A549 (cell line): ENCODE measurements around the gene MIEF1. TPM values are rescaled to one million over a fixed set of nuclear protein-coding genes. Genes with fewer than 3 reads are reported as not detected.

Experiments used
- ATAC-seq, 2 experiments: fragments of 200-7000 bp in 1 of 2; fragments of >200 bp in 1 of 2; cut with Nextera tagmentation in 1 of 2; cut with Tn5 transposase in 1 of 2; 3 replicates each; pipeline versions ENCODE4 v1.8.0 to v1.9.1; 2018 to 2020; ENCODE audit warnings: mild to moderate bottlenecking in 1 of 2, moderate library complexity in 1 of 2
- CTCF ChIA-PET: fragments of 300-600 bp; sonication (Branson Sonifier 250); formaldehyde crosslinking; extraction: SDS; loops from one replicate; lab custom pipeline; 2021; ENCODE audit warnings: antibody characterized with exemption, inconsistent platforms; lab: Yijun Ruan, JAX
- POLR2A ChIA-PET: fragments of 350-600 bp; formaldehyde crosslinking; extraction: SDS; loops from one replicate; lab custom pipeline; 2021; ENCODE audit warnings: antibody characterized with exemption, inconsistent platforms; lab: Yijun Ruan, JAX
- DNase-seq, 2 experiments: peaks; one replicate each; pipeline versions ENCODE4 v3.0.0 to v3.0.0-alpha.2; 2011 to 2016; ENCODE audit warnings: low read depth in 1 of 2, low spot score in 1 of 2
- FAIRE-seq: peaks from 2 replicates; lab custom pipeline; 2011; peaks lifted over from hg19 to GRCh38; lab: Jason Lieb, UNC
- H3K27ac ChIP-seq, 2 experiments: fragments of >200 bp; sonication (Bioruptor Twin); formaldehyde crosslinking; 3 replicates each; pipeline ENCODE4 v1.5.1; 2016 to 2017
- H3K4me1 ChIP-seq: fragments of >200 bp; sonication (Bioruptor Twin); formaldehyde crosslinking; 3 replicates; pipeline ENCODE4 v1.6.1; 2016
- H3K4me2 ChIP-seq: fragments of >200 bp; sonication (Bioruptor Twin); formaldehyde crosslinking; 3 replicates; pipeline ENCODE4 v1.6.1; 2016
- H3K4me3 ChIP-seq: fragments of >200 bp; sonication (Bioruptor Twin); formaldehyde crosslinking; 3 replicates; pipeline ENCODE4 v1.5.1; 2016
- H3K9me3 ChIP-seq: fragments of >200 bp; sonication (Bioruptor Twin); formaldehyde crosslinking; 3 replicates; pipeline ENCODE4 v1.6.1; 2016
- CBX2 ChIP-seq: fragments of 200-600 bp; sonication (generic); IDR thresholded peaks from 2 replicates; pipeline ENCODE4 v1.6.1; 2016; ENCODE audit warnings: low read depth, mild to moderate bottlenecking, borderline replicate concordance
- CBX8 ChIP-seq: fragments of 200-600 bp; sonication (generic); IDR thresholded peaks from 2 replicates; pipeline ENCODE4 v1.6.1; 2016
- CHD4 ChIP-seq: fragments of 200-600 bp; sonication (generic); IDR thresholded peaks from 2 replicates; pipeline ENCODE4 v1.6.1; 2016; ENCODE audit warnings: antibody characterized with exemption, mild to moderate bottlenecking, borderline replicate concordance
- E2F6 ChIP-seq: IDR thresholded peaks from 2 replicates; pipeline ENCODE4 v1.6.1; 2012; ENCODE audit warnings: low read depth, borderline replicate concordance
- EHF ChIP-seq: fragments of 250-450 bp; sonication (Bioruptor Pico); IDR thresholded peaks from 2 replicates; pipeline ENCODE4 v1.5.0; 2020; ENCODE audit warnings: mild to moderate bottlenecking
- EHMT2 ChIP-seq: fragments of 200-600 bp; sonication (generic); IDR thresholded peaks from 2 replicates; pipeline ENCODE4 v1.6.1; 2016; ENCODE audit warnings: antibody characterized with exemption, low read depth, mild to moderate bottlenecking, moderate library complexity
- ESRRA ChIP-seq: fragments of 150-350 bp; IDR thresholded peaks from 2 replicates; pipeline ENCODE4 v1.6.1; 2014; ENCODE audit warnings: mild to moderate bottlenecking, low read length, borderline replicate concordance
- FOSB ChIP-seq: fragments of 250-450 bp; sonication (Bioruptor Pico); IDR thresholded peaks from 2 replicates; pipeline ENCODE4 v1.5.0; 2020; ENCODE audit warnings: mild to moderate bottlenecking, moderate library complexity
- FOSL2 ChIP-seq, 2 experiments: fragments of 450-650 bp in 1 of 2; fragments of >200 bp in 1 of 2; sonication (Bioruptor Twin) in 1 of 2; formaldehyde crosslinking; IDR thresholded peaks; 2 replicates each; pipeline versions ENCODE4 v1.5.0 to v1.6.1; 2016 to 2020; ENCODE audit warnings: mild to moderate bottlenecking in 1 of 2, moderate library complexity in 1 of 2
- HDAC2 ChIP-seq: fragments of 200-600 bp; sonication (generic); IDR thresholded peaks from 2 replicates; pipeline ENCODE4 v1.6.1; 2016
- HOXB5 ChIP-seq: fragments of 250-450 bp; sonication (Bioruptor Pico); IDR thresholded peaks from 2 replicates; pipeline ENCODE4 v1.5.0; 2020; ENCODE audit warnings: mild to moderate bottlenecking, moderate library complexity
- JUNB ChIP-seq: fragments of >200 bp; sonication (Bioruptor Twin); formaldehyde crosslinking; IDR thresholded peaks from 2 replicates; pipeline ENCODE4 v1.6.1; 2016
- KDM5A ChIP-seq: fragments of 200-600 bp; sonication (generic); IDR thresholded peaks from 2 replicates; pipeline ENCODE4 v1.6.1; 2016; ENCODE audit warnings: antibody characterized with exemption, mild to moderate bottlenecking
- RARB ChIP-seq: fragments of 250-450 bp; sonication (Bioruptor Pico); IDR thresholded peaks from 2 replicates; pipeline ENCODE4 v1.8.0; 2021; ENCODE audit warnings: mild to moderate bottlenecking, moderate library complexity
- SREBF2 ChIP-seq: fragments of 450-650 bp; IDR thresholded peaks from 2 replicates; pipeline ENCODE4 v1.6.1; 2014; ENCODE audit warnings: mild to moderate bottlenecking, moderate library complexity
- TFCP2L1 ChIP-seq: fragments of 250-450 bp; sonication (Bioruptor Pico); IDR thresholded peaks from 2 replicates; pipeline ENCODE4 v1.5.0; 2021; ENCODE audit warnings: mild to moderate bottlenecking
- TP53 ChIP-seq: fragments of 250-450 bp; sonication (Bioruptor Pico); IDR thresholded peaks from 2 replicates; pipeline ENCODE4 v1.5.0; 2021; ENCODE audit warnings: mild to moderate bottlenecking, moderate library complexity
- ZC3H11A ChIP-seq: fragments of 450-650 bp; IDR thresholded peaks from 2 replicates; pipeline ENCODE4 v1.6.1; 2014; ENCODE audit warnings: antibody characterized with exemption, mild to moderate bottlenecking
- WGBS: methylation state at CpG from one replicate; pipeline ENCODE4 v1.1.6; 2017; ENCODE audit errors: missing lambda C conversion rate; 5-methylcytosine and 5-hydroxymethylcytosine counted together
- polyA plus RNA-seq, 4 experiments: library from polyadenylated mRNA; depleted of rRNA in 3 of 4; stranded (reverse); fragments of >200 nt; fragmentation: RNase III in 1 of 4; extraction: RNeasy Plus Mini Kit Qiagen cat#74134 plus additional on column Dnase treatment in 1 of 4; gene quantifications; 2 replicates in 3 of 4; 3 replicates in 1 of 4; pipeline ENCODE4 v1.2.3, GENCODE V29; 2011 to 2017
- TF ChIP-seq, protein P1 (sequence below): fragments of >200 bp; sonication (Bioruptor Twin); formaldehyde crosslinking; IDR thresholded peaks from 2 replicates; pipeline ENCODE4 v1.6.1; 2016
- TF ChIP-seq, protein P2 (sequence below): fragments of 200-600 bp; sonication (generic); IDR thresholded peaks from 2 replicates; pipeline ENCODE4 v1.6.1; 2016; ENCODE audit warnings: antibody characterized with exemption, mild to moderate bottlenecking, moderate library complexity
- TF ChIP-seq, protein P3 (sequence below): IDR thresholded peaks from 2 replicates; pipeline ENCODE4 v1.6.1; 2012
- TF ChIP-seq, protein P4 (sequence below): fragments of 450-650 bp; IDR thresholded peaks from 2 replicates; pipeline ENCODE4 v1.6.1; 2014; ENCODE audit warnings: antibody characterized with exemption

MIEF1 gene
- polyA plus RNA-seq, 2 of the 4 experiments (the other 2 are of a cell fraction): 18.8 to 20.5 TPM

- 0 out of 3 replicates have a peak, but pooled peaks cover 5% of the 10 kb centered on the region for H3K4me1 ChIP-seq
- FAIRE-seq: no peak
- no peaks in the 10 kb centered on the region for H3K9me3 ChIP-seq
- ChIA-PET CTCF (interaction anchor here (1.3 kb wide), 1 partner anchor 29 kb away, joined by 3 read pairs; no protein-coding TSS in a partner anchor), POLR2A (no interaction called here)
- H3K4me2 ChIP-seq: no peak overlapping the region
- no peak overlapping the region for H3K4me3 ChIP-seq
- ATAC-seq: no peak
- no peak overlapping the region for H3K27ac ChIP-seq
- DNase-seq: no peak
- WGBS: 23% methylated on average over 7 of the region's 7 CpGs
- TF ChIP-seq HOXB5 (CRISPR knock-in tag) (no peak), JUNB (no peak), E2F6 (no peak), ESRRA (no peak), EHMT2 (no peak)
- TF ChIP-seq, protein P1, sequence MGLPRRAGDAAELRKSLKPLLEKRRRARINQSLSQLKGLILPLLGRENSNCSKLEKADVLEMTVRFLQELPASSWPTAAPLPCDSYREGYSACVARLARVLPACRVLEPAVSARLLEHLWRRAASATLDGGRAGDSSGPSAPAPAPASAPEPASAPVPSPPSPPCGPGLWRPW: no peak
Observed at GRCh38 chr22:39563571-39564428, 61.7 kb downstream of the MIEF1 start.

DNA sequence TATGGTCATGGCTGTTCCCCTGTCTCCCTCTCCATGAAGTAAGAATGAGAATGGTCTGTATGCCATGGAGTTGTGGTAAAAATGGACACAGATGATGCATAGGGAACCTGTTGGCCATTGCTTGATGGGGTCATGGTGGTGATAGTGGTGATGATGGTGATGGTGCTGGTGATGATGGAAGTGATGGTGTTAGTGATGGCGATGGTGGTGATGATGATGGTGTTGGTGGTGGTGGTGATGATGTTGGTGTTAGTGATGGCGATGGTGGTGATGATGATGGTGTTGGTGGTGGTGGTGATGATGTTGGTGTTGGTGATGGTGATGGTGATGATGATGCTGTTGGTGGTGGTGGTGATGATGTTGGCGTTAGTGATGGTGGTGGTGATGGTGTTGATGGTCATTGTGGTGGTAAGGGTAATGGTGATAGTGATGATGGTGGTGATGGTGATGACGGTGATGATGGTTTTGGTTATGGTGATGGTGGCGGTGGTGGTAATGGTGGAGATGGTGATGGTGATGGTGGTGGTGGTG is 63.4 kb downstream of the MIEF1 start:
- no peak for DNase-seq
- TF ChIP-seq CBX2: no peak
- TF ChIP-seq, protein P2, sequence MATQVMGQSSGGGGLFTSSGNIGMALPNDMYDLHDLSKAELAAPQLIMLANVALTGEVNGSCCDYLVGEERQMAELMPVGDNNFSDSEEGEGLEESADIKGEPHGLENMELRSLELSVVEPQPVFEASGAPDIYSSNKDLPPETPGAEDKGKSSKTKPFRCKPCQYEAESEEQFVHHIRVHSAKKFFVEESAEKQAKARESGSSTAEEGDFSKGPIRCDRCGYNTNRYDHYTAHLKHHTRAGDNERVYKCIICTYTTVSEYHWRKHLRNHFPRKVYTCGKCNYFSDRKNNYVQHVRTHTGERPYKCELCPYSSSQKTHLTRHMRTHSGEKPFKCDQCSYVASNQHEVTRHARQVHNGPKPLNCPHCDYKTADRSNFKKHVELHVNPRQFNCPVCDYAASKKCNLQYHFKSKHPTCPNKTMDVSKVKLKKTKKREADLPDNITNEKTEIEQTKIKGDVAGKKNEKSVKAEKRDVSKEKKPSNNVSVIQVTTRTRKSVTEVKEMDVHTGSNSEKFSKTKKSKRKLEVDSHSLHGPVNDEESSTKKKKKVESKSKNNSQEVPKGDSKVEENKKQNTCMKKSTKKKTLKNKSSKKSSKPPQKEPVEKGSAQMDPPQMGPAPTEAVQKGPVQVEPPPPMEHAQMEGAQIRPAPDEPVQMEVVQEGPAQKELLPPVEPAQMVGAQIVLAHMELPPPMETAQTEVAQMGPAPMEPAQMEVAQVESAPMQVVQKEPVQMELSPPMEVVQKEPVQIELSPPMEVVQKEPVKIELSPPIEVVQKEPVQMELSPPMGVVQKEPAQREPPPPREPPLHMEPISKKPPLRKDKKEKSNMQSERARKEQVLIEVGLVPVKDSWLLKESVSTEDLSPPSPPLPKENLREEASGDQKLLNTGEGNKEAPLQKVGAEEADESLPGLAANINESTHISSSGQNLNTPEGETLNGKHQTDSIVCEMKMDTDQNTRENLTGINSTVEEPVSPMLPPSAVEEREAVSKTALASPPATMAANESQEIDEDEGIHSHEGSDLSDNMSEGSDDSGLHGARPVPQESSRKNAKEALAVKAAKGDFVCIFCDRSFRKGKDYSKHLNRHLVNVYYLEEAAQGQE: no peak
- TF ChIP-seq, protein P3, sequence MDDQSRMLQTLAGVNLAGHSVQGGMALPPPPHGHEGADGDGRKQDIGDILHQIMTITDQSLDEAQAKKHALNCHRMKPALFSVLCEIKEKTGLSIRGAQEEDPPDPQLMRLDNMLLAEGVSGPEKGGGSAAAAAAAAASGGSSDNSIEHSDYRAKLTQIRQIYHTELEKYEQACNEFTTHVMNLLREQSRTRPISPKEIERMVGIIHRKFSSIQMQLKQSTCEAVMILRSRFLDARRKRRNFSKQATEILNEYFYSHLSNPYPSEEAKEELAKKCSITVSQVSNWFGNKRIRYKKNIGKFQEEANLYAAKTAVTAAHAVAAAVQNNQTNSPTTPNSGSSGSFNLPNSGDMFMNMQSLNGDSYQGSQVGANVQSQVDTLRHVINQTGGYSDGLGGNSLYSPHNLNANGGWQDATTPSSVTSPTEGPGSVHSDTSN: no peak
- no peak for TF ChIP-seq TFCP2L1 (CRISPR knock-in tag)
- no peak for TF ChIP-seq HDAC2
- no peak for TF ChIP-seq FOSB (CRISPR knock-in tag)
- WGBS: 61% methylated on average over 5 of the region's 5 CpGs
- ChIA-PET POLR2A (no interaction called here), CTCF (interaction anchor here (1.2 to 1.3 kb wide), 2 partner anchors 31 to 460 kb away, joined by 3 read pairs; no protein-coding TSS in a partner anchor)
- H3K4me1 ChIP-seq: no peaks in the 10 kb centered on the region
- H3K27ac ChIP-seq: no peak overlapping the region
- no peak overlapping the region for H3K4me2 ChIP-seq
- no peak for ATAC-seq
- H3K4me3 ChIP-seq: no peak overlapping the region
- FAIRE-seq: no peak
- H3K9me3 ChIP-seq: no peaks in the 10 kb centered on the region

- ChIA-PET CTCF (interaction anchor here (0.9 to 1.1 kb wide), 2 partner anchors 10 to 432 kb away, joined by 3 to 5 read pairs; no protein-coding TSS in a partner anchor), POLR2A (no interaction called here)
- FAIRE-seq (no peak), DNase-seq (no peak), ATAC-seq (no peak)
- no peak overlapping the region for H3K4me3 ChIP-seq
- H3K9me3 ChIP-seq: no peaks in the 10 kb centered on the region
- 80% methylated on average over 9 of the region's 14 CpGs for WGBS
- no peak overlapping the region for H3K4me2 ChIP-seq
- no peaks in the 10 kb centered on the region for H3K4me1 ChIP-seq
- no peak overlapping the region for H3K27ac ChIP-seq
- TF ChIP-seq TP53 (CRISPR knock-in tag): no peak
- TF ChIP-seq FOSL2 (IDR thresholded peaks at IDR 0.05): no peak
- TF ChIP-seq FOSL2 (CRISPR knock-in tag; IDR thresholded peaks at IDR 0.05): no peak
- TF ChIP-seq EHF (CRISPR knock-in tag): no peak
- TF ChIP-seq SREBF2: no peak
- TF ChIP-seq, protein P4, sequence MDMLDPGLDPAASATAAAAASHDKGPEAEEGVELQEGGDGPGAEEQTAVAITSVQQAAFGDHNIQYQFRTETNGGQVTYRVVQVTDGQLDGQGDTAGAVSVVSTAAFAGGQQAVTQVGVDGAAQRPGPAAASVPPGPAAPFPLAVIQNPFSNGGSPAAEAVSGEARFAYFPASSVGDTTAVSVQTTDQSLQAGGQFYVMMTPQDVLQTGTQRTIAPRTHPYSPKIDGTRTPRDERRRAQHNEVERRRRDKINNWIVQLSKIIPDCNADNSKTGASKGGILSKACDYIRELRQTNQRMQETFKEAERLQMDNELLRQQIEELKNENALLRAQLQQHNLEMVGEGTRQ: no peak
- TF ChIP-seq JUNB: no peak
- no peak for TF ChIP-seq CBX8
- no peak for TF ChIP-seq ZC3H11A
- TF ChIP-seq CHD4: no peak
- TF ChIP-seq, protein P1: no peak
- TF ChIP-seq KDM5A: no peak
- TF ChIP-seq RARB: no peak
- TF ChIP-seq HDAC2: no peak
Observed at GRCh38 chr22:39567135-39567946, 65.3 kb downstream of the MIEF1 start.
